Thyroid gland (tissue), 4 donors: ENCODE results near the gene ZDHHC3. TPM values are rescaled to one million over a fixed set of nuclear protein-coding genes. Genes with fewer than 3 reads are reported as not detected.

Experiments used
- DNase-seq, 2 donors: peaks; one replicate each; pipeline ENCODE4 v3.0.0-alpha.2; 2019
- H3K27ac ChIP-seq, 3 donors: fragments of 200-600 bp; sonication (generic); 1 replicate in 2 of 3; 2 replicates in 1 of 3; pipeline ENCODE4 v1.5.1; 2016 to 2019; ENCODE audit warnings: mild to moderate bottlenecking in 1 of 3, moderate library complexity in 1 of 3
- H3K27me3 ChIP-seq: fragments of 200-600 bp; sonication (generic); one replicate; pipeline ENCODE4 v1.5.1; 2019
- H3K36me3 ChIP-seq, 2 donors: fragments of 200-600 bp; sonication (generic); one replicate each; pipeline ENCODE4 v1.5.1; 2016 to 2019
- H3K4me1 ChIP-seq, 2 donors: fragments of 200-600 bp; sonication (generic); one replicate each; pipeline ENCODE4 v1.5.1; 2017 to 2019
- H3K4me3 ChIP-seq, 3 donors: fragments of 200-600 bp; sonication (generic); replicated peaks in 1 of 3; 1 replicate in 2 of 3; 2 replicates in 1 of 3; pipeline ENCODE4 v1.5.1; 2016; ENCODE audit warnings: mild to moderate bottlenecking in 1 of 3
- H3K9me3 ChIP-seq: fragments of 200-600 bp; sonication (generic); one replicate; pipeline ENCODE4 v1.5.1; 2017
- POLR2A ChIP-seq, 2 donors: fragments of 450-650 bp; IDR thresholded peaks; one replicate each; pipeline ENCODE4 v1.6.1; 2017; ENCODE audit warnings: antibody characterized with exemption in 2 of 2, mild to moderate bottlenecking in 2 of 2, moderate library complexity in 1 of 2
- WGBS, 2 donors: methylation state at CpG; one replicate each; pipeline ENCODE4 v1.1.5; 2017; 5-methylcytosine and 5-hydroxymethylcytosine counted together
- intact Hi-C: fragments of 100-400 bp; cut with DNase I; formaldehyde crosslinking; loops from one replicate; pipeline ENCODE4 v1.15.1; 2023
- total RNA-seq, 4 donors: library from RNA; depleted of rRNA; stranded (reverse); fragments of >200 nt; gene quantifications; one replicate each; pipeline ENCODE4 v1.2.3, GENCODE V29; 2016
- TF ChIP-seq, protein P1 (sequence below), 6 experiments: fragments of 200-600 bp in 3 of 6; fragments of 450-650 bp in 3 of 6; sonication (generic) in 3 of 6; IDR thresholded peaks; one replicate each; pipeline ENCODE4 v1.5.1; 2016 to 2019; ENCODE audit warnings: antibody characterized with exemption in 6 of 6, mild to moderate bottlenecking in 2 of 6, inconsistent platforms in 1 of 6, moderate library complexity in 1 of 6

The ZDHHC3 gene
- total RNA-seq, 4 donors from 2014 or later: 46.0 to 94.3 (median 76.0) TPM

DNA sequence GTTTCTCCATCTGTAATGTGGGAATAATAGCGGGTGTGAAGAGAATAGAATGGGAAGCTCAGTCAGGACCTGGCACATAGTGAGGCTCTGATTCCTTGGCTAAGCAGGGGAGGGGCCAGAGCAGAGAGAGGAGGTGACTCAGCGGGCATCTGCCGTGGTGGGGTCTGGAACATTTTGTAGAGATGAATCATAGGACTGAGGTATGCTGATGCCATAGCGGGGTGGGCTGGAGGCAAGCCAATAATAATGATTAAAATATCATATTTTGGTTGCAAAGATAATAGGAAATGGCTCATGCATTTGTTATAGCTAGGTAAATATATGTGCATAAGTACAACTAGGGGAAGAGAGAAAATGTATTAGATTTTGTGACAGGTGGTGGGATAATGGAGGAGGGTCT lies 90.4 kb downstream of the ZDHHC3 start:
- WGBS, 2 donors: 66 to 86% methylated on average over 4 of the region's 4 CpGs

DNA sequence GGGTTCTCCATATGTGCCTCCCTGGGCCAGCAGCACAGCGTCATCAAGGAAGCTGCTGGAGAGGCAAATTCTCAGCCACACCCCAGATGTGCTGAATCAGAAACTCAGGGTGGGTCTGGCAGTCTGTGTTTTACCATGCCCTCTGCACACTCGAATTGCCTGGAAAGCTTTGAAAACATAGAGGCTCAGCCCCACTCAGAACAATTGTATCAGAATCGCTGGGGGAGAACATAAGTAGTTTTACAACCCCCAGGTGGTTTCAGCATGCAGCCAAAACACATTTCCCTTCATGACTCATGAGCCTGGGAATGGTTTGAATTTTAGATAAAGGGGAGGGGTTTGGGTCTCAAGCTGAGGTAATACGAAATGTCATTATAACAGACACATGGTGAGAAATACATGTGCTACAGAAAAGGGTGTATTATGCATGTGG lies 92.0 kb downstream of the ZDHHC3 start:
- no peaks in the 10 kb centered on the region for H3K27me3 ChIP-seq
- H3K9me3 ChIP-seq: no peaks in the 10 kb centered on the region
- WGBS, 2 donors: 9 to 15% methylated on average over 3 to 4 of the region's 4 CpGs
- H3K4me3 ChIP-seq: no peak overlapping the region
- peaks cover 4 to 22% of the 10 kb centered on the region in 2 donors for H3K4me1 ChIP-seq
- no peaks in the 10 kb centered on the region for H3K36me3 ChIP-seq
- TF ChIP-seq POLR2A (IDR thresholded peaks at IDR 0.05): no peak
- TF ChIP-seq, protein P1, sequence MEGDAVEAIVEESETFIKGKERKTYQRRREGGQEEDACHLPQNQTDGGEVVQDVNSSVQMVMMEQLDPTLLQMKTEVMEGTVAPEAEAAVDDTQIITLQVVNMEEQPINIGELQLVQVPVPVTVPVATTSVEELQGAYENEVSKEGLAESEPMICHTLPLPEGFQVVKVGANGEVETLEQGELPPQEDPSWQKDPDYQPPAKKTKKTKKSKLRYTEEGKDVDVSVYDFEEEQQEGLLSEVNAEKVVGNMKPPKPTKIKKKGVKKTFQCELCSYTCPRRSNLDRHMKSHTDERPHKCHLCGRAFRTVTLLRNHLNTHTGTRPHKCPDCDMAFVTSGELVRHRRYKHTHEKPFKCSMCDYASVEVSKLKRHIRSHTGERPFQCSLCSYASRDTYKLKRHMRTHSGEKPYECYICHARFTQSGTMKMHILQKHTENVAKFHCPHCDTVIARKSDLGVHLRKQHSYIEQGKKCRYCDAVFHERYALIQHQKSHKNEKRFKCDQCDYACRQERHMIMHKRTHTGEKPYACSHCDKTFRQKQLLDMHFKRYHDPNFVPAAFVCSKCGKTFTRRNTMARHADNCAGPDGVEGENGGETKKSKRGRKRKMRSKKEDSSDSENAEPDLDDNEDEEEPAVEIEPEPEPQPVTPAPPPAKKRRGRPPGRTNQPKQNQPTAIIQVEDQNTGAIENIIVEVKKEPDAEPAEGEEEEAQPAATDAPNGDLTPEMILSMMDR (IDR thresholded peaks at IDR 0.05): no peak
- peak overlapping the region in 1 of 3 donors; percentile 61 for H3K27ac ChIP-seq
- intact Hi-C loops: no loop called here
- DNase-seq: peak; percentile 51 to 69

More for the DNA sequence above, 90.4 kb downstream of the ZDHHC3 start:
- no peak for TF ChIP-seq POLR2A (IDR thresholded peaks at IDR 0.05)
- TF ChIP-seq, protein P1 (IDR thresholded peaks at IDR 0.05): no peak
- Histone ChIP-seq H3K4me1 (peaks cover 4 to 16% of the 10 kb centered on the region in 2 donors), H3K27ac (no peak overlapping the region), H3K4me3 (no peak overlapping the region), H3K36me3 (no peaks in the 10 kb centered on the region), H3K9me3 (no peaks in the 10 kb centered on the region), H3K27me3 (no peaks in the 10 kb centered on the region)
- DNase-seq: no peak
- intact Hi-C loops: no loop called here

DNA sequence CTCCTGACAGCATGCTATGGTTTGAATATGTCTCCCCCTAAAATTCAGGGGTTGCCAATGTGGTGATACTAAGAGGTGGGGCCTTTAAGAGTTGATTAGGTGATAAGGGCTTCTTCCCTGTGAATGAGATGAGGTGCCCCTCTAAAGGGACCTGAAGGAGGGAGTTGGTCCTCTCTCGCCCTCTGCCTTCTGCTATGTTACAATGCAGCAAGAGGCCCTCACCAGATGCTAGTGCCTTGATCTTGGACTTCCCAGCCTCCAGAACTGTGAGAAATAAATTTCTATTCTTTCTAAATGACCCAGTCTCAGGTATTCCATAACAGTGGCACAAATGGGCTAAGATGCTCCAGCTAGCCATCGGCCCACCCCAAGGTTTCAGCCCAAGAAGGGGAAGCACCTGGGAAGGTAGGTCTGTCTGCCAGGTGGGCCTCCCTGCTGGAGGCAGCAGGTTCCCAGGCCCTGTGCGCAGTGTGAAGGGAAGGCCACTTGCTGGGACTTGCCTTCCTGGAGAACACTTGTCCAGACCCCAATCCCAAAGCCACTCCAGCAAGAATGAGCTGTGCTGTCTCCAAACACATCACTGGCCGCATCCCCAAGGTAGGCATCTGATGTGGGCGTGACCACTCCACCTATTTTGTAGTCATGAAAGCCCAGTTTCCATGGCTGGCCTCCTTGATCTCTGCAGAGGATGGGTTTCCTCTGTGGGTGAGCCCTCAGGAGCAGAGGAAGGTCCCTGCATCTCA lies 92.6 kb downstream of the ZDHHC3 start:
- no peak for DNase-seq
- Histone ChIP-seq H3K4me3 (no peak overlapping the region), H3K27ac (peak overlapping the region in 1 of 3 donors; percentile 61)

DNA sequence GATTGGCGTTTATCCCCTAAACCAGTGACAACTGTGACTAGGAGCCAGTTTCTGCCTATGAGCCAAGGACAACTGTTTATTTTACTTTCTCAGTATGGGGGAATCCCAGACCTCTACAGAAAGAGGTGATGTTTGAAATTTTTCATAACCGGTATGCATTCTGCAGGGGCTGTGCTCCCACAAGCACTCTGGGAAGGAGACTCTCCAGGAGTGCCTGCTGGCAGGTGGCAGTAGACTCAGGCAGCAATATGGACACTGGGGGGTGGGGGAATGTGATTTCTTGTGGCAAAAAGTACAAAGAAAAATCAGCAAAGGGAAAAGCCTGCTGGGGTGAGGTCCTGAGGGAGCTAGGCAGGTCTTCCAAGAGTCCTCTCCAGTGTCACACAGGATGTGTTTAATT lies 95.7 kb downstream of the ZDHHC3 start:
- Histone ChIP-seq H3K27me3 (no peaks in the 10 kb centered on the region), H3K4me1 (peaks cover 4 to 22% of the 10 kb centered on the region in 2 donors), H3K36me3 (no peaks in the 10 kb centered on the region), H3K9me3 (no peaks in the 10 kb centered on the region), H3K27ac (no peak overlapping the region), H3K4me3 (no peak overlapping the region)
- TF ChIP-seq POLR2A (IDR thresholded peaks at IDR 0.05): no peak
- TF ChIP-seq, protein P1 (IDR thresholded peaks at IDR 0.05): no peak
- intact Hi-C loops: no loop called here
- peak; percentile 7 to 12 for DNase-seq
- 38 to 44% methylated on average over 2 of the region's 2 CpGs for WGBS, 2 donors

More for the DNA sequence above, 92.6 kb downstream of the ZDHHC3 start:
- H3K36me3 ChIP-seq: no peaks in the 10 kb centered on the region
- H3K27me3 ChIP-seq: no peaks in the 10 kb centered on the region
- TF ChIP-seq, protein P1 (IDR thresholded peaks at IDR 0.05): no peak
- TF ChIP-seq POLR2A (IDR thresholded peaks at IDR 0.05): no peak
- 93 to 98% methylated on average over 4 of the region's 5 CpGs for WGBS, 2 donors
- no peaks in the 10 kb centered on the region for H3K9me3 ChIP-seq
- H3K4me1 ChIP-seq: peaks cover 4 to 22% of the 10 kb centered on the region in 2 donors
- intact Hi-C loops: no loop called here

DNA sequence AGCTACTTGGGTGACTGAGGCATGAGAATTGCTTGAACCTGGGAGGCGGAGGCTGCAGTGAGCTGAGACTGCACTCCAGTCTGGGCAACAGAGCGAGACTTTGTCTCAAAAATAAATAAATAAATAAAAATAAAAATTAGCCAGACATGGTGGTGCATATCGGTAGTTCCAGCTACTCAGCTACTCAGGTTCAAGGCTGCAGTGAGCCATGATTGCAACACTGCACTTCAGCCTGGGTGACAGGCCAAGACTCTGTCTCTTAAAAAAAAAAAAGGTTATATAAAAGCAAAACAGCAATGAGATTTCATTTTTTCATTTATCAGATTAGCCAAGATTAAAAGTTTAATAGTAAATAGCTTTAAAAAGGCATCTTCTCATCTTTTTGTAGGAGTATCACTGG lies 98.6 kb downstream of the ZDHHC3 start:
- Histone ChIP-seq H3K9me3 (no peaks in the 10 kb centered on the region), H3K27me3 (no peaks in the 10 kb centered on the region), H3K4me1 (peaks cover 0 to 6% of the 10 kb centered on the region in 2 donors), H3K4me3 (no peak overlapping the region), H3K27ac (no peak overlapping the region), H3K36me3 (no peaks in the 10 kb centered on the region)
- intact Hi-C loops: no loop called here
- WGBS, 2 donors: 88 to 92% methylated on average over 3 of the region's 3 CpGs
- no peak for DNase-seq
- TF ChIP-seq, protein P1 (IDR thresholded peaks at IDR 0.05): no peak
- no peak for TF ChIP-seq POLR2A (IDR thresholded peaks at IDR 0.05)
